Right renal cortex interstitium (tissue), 3 donors: ENCODE results near the gene RBM39. TPM values are rescaled to one million over a fixed set of nuclear protein-coding genes. Genes with fewer than 3 reads are reported as not detected.
A peak's percentile ranks its signal among the peaks of the same experiment; 100 is the strongest.
"Not testable (repeated sequence)": the region's sequence is repeated elsewhere in the genome, so short reads cannot be mapped to it uniquely, and the experiment has no call there.

Experiments used
- DNase-seq, 3 donors: peaks; one replicate each; pipeline ENCODE4 v3.0.0-alpha.2; 2013; ENCODE audit warnings: low read depth in 3 of 3, low spot score in 2 of 3
- polyA plus RNA-seq, 3 donors: library from polyadenylated mRNA; unstranded; fragments of 120-200 nt; gene quantifications; one replicate each; pipeline ENCODE4 v1.2.1, GENCODE V29; 2013; ENCODE audit not compliant: insufficient read length in 3 of 3

The RBM39 gene
- polyA plus RNA-seq, 3 donors: 567 to 645 (median 630) TPM

GRCh38 chr20:35757098-35757705 lies 15.1 kb upstream of the RBM39 start:
- no peak for DNase-seq

GRCh38 chr20:35756404-35756803 lies 14.3 kb upstream of the RBM39 start:
- DNase-seq: no peak

- no peak for DNase-seq
Observed at GRCh38 chr20:35750611-35751010, 8.6 kb upstream of the RBM39 start.

- not testable (repeated sequence) for DNase-seq
Observed at GRCh38 chr20:35744492-35744841, 2.4 kb upstream of the RBM39 start.

GRCh38 chr20:35743693-35744491 lies 1.8 kb upstream of the RBM39 start:
- no peak for DNase-seq

- peak; percentile 25 to 31 (median 26) for DNase-seq
Observed at GRCh38 chr20:35742741-35743523, 872 bp upstream of the RBM39 start.

GRCh38 chr20:35739294-35740163 lies 2.5 kb downstream of the RBM39 start:
- DNase-seq: no peak

- DNase-seq: no peak
Observed at GRCh38 chr20:35738410-35739179, 3.5 kb downstream of the RBM39 start.

- no peak for DNase-seq
Observed at GRCh38 chr20:35737865-35738333, 4.2 kb downstream of the RBM39 start.

- no peak for DNase-seq
Observed at GRCh38 chr20:35735826-35736470, 6.1 kb downstream of the RBM39 start.

- no peak for DNase-seq
Observed at GRCh38 chr20:35734777-35735649, 7.0 kb downstream of the RBM39 start.

- DNase-seq: no peak
Observed at GRCh38 chr20:35734374-35734773, 7.7 kb downstream of the RBM39 start.

GRCh38 chr20:35732644-35732982 lies 9.4 kb downstream of the RBM39 start:
- no peak for DNase-seq

GRCh38 chr20:35731862-35732643 lies 10.0 kb downstream of the RBM39 start:
- no peak for DNase-seq

- DNase-seq: no peak
Observed at GRCh38 chr20:35731469-35731788, 10.6 kb downstream of the RBM39 start.

- DNase-seq: no peak
Observed at GRCh38 chr20:35730583-35731468, 11.2 kb downstream of the RBM39 start.
